NCI-H146 treated with DMSO at 0.1 percent for 48 hours (cell line): ENCODE data around the gene SMIM8.

Experiments
- DNase-seq: peaks from one replicate; lab custom pipeline; 2025; ENCODE audit not compliant: unreplicated experiment; lab: John Stamatoyannopoulos, UW

Gene SMIM8

DNA sequence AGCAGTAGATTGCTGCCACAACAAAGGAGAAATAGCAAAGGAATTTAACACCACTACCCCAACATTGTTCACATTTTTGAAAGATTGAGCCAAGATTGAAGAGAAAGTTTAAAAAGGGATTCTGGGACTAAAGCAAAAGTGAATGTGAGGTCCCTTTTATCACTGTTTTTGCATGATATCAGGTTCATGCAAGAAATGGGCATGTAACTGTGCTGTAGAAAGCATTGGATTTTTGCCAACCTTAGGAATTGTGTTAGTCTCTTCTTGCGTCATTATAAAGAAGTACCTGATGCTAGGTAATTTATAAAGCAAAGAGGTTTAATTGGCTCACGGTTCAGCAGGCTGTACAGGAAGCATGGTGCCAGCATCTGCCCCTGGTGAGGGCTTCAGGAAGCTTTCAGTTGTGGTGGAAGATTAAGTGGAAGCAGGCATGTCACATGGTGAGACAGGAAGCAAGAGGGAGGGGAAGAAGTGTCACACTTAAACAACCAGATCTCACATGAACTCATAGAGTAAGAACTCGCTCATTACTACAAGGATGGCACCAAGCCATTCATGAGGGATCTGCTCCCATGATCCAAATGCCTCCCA is 11.3 kb downstream of the SMIM8 start:
- DNase-seq: no peak

- no peak for DNase-seq
These were observed 12.3 kb downstream of the SMIM8 start for GRCh38 chr6:87334683-87335082.

- no peak for DNase-seq
These were observed 14.0 kb downstream of the SMIM8 start for GRCh38 chr6:87336367-87336766.

DNA sequence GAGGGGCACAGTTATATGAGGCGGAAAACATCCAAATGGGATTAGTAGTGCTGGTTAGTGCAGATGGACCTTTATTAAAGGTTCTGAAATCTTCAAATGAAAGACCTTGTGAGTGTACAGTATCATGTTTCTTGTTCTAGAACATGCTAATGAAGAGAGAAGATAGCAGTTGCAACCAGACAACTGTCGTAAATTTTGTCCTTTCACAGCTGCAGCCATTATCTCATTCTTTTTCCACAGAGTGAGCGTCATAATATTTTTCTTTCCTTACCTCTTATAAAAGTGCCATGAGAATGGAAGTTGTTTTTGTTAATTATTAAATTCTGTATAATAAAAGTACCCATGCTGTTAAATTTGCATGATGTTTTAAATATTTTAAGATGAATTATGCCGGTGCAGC is 17.8 kb downstream of the SMIM8 start:
- no peak for DNase-seq

DNA sequence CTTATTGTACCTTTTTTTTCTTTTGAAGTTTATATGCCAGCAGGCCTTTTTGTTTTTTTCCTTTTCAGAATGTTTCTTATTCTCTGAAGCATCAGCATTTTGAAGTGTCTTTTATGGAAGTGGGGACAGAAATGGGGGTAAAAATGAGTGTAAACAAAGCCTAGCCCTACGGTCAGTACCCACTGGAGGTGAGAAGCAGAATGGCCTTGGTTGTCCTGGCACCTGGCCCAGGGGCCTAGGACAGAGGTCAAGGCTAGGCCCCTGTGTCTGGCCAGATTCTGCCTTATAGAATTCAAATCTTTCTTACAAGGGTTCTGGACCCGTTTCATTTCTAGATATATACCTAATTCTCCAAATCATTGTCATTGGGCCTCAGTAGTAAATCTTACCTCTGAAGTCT is 18.8 kb downstream of the SMIM8 start:
- no peak for DNase-seq

GRCh38 chr6:87341899-87342298 is 19.5 kb downstream of the SMIM8 start:
- no peak for DNase-seq

GRCh38 chr6:87342829-87343228 is 20.4 kb downstream of the SMIM8 start:
- no peak for DNase-seq

GRCh38 chr6:87344731-87345130 is 22.3 kb downstream of the SMIM8 start, which contains the start of gene C6orf163:
Gene C6orf163 (plus strand): TSS chr6:87344813. CDS start chr6:87345100, 287 bp downstream.
- DNase-seq: no peak

GRCh38 chr6:87346700-87347099 is 24.3 kb downstream of the SMIM8 start:
- DNase-seq: no peak

GRCh38 chr6:87349896-87350295 is 27.5 kb downstream of the SMIM8 start:
- DNase-seq: no peak

GRCh38 chr6:87350516-87350915 is 28.1 kb downstream of the SMIM8 start:
- DNase-seq: no peak

GRCh38 chr6:87351583-87351982 is 29.2 kb downstream of the SMIM8 start:
- no peak for DNase-seq

DNA sequence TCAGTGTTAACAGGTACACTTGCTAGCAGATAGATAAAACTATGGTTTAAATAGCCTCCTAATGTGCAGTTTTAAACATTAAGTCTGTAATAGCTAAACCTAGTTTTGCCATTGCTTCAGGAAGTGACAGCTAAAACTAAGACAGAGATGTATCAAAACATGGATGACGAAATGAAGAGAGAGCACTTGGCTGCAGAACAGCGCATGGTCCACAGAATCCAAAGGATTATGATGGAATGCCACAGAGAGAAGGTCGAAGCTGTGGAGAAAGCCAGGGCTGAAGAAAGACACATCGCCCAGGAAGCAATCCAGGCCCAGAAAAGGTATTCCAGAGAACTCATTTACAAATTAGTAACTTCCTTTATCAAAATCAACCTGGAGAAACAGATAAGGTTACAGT is 33.8 kb downstream of the SMIM8 start:
- no peak for DNase-seq

GRCh38 chr6:87357479-87358196 is 35.2 kb downstream of the SMIM8 start:
- DNase-seq: no peak

- DNase-seq: no peak
These were observed 42.3 kb downstream of the SMIM8 start for GRCh38 chr6:87364602-87365252.

GRCh38 chr6:87366072-87366827 is 43.9 kb downstream of the SMIM8 start:
- DNase-seq: no peak

GRCh38 chr6:87366899-87367298 is 44.5 kb downstream of the SMIM8 start:
- no peak for DNase-seq

GRCh38 chr6:87373377-87373776 is 51.0 kb downstream of the SMIM8 start:
- DNase-seq: no peak

- no peak for DNase-seq
These were observed 52.9 kb downstream of the SMIM8 start for GRCh38 chr6:87375315-87375714.

DNA sequence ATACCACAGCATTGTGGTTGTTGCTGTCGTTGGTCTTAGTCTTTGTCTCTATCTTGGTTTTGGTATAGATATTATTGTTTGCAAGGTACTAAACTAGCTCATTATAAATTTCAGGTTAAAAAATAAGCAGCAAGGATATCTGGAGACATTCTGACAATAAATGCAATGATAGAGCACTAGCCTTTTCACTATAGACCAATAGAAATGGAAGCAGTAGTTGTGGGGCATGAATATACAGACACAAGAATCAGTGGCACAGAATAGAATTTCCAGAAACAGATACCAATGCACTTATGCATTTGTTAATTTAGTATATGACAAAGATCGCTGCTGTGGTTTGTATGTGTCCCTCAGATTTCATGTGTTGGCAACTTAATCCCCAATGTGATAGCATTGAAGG is 54.3 kb downstream of the SMIM8 start:
- DNase-seq: no peak

DNA sequence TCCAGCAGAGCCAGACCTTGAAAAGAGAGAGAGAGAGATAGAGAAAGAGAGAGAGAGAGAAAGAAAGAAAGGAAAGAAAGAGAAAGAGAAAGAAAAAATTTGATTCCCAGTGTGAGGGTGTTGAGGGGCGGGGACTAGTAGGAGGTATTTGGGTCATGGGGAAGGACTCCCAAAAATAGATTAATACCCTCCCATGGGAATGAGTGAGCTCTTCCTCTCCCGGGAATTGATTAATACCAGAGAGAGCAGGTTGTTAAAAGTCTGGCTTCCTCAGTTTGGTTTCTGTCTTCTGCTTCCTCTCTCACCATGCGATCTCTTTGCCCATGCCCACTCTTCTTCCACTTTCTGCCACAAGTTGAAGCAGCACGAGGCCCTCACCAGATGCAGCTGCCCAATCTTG is 56.6 kb downstream of the SMIM8 start:
- no peak for DNase-seq

DNA sequence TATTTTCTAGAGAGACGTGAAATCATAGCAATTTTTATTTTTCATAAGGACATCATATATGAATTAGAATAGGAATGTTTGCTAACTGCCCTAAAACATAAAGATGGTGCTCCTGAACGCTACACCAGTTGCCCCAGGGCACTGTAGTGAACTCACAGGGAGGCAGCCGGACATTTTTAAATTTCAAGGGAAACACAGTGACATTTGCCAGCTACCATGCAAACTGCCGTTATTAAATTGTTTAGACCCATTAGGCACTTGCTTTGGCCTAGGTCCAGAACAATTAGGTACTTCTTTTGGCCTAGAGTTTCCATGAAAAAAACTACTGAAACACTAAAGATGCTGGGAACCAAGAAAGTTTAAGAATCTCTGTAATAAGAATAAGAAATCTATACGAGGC is 60.5 kb downstream of the SMIM8 start:
- DNase-seq: no peak
